GM21528 (cell line): ENCODE measurements around the gene SPON1.
"Not testable (repeated sequence)": the region's sequence is repeated elsewhere in the genome, so short reads cannot be mapped to it uniquely, and the experiment has no call there.

Experiments
- ATAC-seq: cut with Tn5 transposase; IDR thresholded peaks from one replicate; pipeline ENCODE4 v1.9.1; 2021; ENCODE audit warnings: mild to moderate bottlenecking, moderate library complexity; ENCODE audit not compliant: unreplicated experiment, low FRiP score

The SPON1 gene

DNA sequence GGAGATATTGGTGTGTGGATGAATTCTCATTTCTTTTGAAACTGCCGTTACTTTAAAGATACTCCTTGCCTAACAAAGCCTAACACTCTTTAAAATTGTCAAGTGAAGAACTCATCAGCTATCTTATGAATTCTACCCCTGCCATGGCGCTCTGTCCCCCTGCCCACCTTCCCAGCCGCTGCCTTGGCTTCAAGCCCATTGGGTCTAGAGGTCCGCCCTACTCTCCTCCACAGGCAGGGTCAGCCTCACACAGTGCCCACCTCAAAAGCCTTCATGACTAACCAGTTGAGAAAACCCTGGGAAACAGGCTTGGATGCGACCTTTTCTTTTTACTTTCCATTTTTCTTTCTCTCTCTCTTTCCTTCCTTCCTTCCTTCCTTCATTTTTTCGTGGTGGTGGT, 267.9 kb downstream of the SPON1 start:
- ATAC-seq = no peak

- no peak for ATAC-seq
Measured at GRCh38 chr11:14232652-14233051, 270.1 kb downstream of the SPON1 start.

- no peak for ATAC-seq
Measured at GRCh38 chr11:14234446-14234845, 271.9 kb downstream of the SPON1 start.

DNA sequence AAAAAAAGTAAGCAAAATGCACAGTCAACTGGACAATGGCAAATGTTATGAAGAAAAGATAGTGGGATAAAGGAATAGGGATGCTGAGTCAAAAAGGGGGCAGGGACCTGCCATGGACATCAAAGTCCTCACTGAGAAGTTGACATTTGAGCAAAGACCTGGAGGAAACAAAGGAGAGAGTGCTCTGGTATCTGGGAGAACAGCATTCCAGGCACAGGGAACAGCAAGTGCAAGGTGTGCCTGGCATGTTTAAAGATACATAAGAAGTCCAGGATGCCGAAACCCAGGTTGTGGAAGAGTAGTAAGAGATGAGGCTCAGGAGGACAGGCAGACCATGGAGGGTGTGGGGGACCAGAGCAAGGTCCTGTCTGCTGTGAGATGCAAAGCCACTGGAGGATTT, 273.2 kb downstream of the SPON1 start:
- no peak for ATAC-seq

- ATAC-seq = peak; percentile 99
Measured at GRCh38 chr11:14237444-14237961, 275.0 kb downstream of the SPON1 start.

DNA sequence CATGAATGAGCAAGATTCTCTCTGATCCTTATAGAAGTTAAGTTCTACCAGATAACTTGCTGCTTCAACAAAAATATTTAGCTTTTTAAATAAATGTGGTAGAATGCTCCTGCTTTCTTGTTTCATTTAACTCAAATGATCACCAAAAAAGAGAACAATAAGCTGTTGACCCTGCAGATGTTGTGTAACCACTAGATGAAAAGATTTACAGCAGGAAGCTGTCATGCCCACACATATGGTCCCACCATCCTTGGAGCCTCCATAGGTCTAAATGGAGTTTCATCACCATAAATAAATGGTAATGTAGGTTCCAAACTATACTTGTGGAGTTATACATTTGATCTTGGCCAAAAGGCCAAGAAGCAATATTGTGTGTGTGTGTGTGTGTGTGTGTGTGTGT, 277.7 kb downstream of the SPON1 start:
- ATAC-seq = no peak

DNA sequence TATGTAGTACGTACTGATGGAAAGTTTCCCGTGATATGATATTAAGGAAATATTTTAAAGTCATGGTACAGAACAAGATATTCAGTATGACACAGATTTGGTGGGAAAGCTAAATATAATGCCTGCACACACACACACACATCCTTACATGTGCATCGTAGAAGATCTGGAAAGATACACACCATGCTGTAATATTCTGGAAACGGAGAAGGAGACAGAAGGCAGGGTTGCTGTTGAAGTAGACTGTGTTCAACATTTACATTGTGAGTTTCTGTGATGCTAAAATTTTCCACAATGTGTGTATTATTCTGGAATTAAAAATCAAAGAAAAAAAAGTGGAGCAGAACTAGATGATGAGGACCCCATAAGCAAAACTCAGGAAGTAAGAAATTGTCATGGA, 278.4 kb downstream of the SPON1 start:
- no peak for ATAC-seq

DNA sequence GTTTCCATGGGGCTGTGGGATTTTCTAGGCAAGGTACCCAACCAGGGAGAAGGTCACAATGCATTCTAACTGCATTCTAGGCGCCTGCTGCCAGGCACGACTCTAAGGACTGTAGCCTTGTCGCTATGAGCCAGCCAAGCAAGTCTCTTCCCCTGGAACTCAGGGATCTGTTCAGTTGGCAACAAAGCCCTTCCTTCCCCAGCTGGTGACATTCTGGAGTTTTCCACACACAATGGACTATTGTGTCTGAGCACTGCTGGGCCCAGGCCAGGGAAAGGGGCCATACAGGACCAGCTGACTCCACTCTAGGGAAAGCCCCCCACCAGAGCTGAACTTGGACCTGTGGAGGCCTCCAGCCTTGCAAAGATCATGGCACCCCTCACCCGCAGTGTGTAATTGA, 279.7 kb downstream of the SPON1 start:
- no peak for ATAC-seq

DNA sequence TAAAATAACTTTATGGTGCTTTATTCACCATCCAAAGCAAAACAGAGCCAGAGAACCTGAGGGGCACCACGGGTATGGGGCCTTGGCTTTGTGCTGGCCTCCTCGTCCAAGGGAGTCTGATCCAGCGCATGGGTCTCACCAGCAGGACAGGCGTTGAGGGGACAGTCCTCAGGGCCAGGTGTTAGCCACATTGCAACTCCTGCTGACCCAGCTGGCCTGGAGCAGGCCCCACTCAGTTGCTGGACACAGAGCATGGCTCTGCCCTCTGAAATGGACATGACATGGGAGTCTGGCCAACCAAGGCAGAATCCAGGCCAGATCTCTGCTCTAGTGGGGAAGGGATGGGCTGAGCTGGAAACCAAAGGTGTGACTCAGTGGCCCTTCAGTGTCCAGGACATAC, 280.2 kb downstream of the SPON1 start:
- no peak for ATAC-seq

DNA sequence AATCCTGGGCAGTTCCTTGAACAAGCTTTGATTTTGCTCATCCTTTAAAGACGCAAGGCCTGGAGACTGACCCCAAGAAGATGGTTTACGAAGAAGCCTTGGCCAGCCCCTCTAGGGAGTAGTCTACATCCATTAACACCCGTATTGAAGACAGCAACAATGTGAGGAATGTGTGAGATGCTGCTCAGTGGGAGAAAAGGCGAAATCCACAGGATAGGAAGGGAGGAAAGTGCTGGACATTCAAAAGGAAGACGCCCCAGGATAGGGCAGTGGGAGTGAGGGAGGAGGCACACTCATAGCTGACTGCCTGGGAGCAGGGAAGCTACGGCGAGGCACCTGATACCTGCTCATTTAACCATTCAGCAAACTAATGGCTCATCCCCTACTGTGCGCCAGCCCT, 282.4 kb downstream of the SPON1 start:
- no peak for ATAC-seq

DNA sequence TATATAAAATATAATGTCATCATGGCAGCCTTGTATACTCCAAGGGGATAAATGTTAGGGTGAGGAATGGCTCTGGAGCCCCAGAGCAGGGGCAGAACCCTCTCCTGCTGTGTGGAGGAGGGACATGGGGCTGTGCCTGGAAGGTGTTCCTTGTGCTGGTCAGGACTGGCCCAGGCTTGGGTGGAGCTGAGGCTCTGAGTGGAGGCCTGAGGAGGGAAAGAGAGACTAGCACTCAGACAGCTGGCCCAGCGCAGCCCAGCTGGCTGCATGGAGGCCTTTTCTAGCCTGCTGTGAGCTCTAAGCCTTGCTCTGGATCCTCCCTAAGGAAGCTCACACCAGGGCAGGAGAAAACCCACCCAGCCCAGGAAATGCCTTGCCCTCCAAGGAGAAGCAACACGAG, 282.9 kb downstream of the SPON1 start:
- ATAC-seq = no peak

DNA sequence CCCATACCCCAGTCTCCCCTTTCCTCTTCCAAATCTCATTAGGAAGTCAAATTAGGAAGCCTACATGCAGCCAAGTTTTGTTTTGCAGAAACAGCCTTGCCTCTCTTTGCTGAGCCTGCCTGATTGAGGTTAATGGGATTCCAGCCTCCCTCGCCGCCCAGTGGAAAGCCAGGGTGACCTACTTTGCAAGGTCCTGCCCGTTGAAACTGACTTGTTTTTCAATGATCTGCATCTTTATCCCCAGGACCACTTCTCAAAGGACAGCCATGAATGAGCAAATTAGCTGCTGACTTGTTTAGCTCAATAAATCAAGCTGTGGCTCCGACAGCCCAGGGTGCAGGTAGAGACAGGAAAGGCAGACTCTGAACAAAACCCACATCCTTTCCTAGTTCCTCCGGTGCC, 286.1 kb downstream of the SPON1 start:
- no peak for ATAC-seq

- ATAC-seq = peak; percentile 59
Measured at GRCh38 chr11:14249121-14249963, 286.8 kb downstream of the SPON1 start.

GRCh38 chr11:14251754-14252153, 289.2 kb downstream of the SPON1 start:
- no peak for ATAC-seq

- not testable (repeated sequence) for ATAC-seq
Measured at GRCh38 chr11:14252501-14252900, 290.0 kb downstream of the SPON1 start.

DNA sequence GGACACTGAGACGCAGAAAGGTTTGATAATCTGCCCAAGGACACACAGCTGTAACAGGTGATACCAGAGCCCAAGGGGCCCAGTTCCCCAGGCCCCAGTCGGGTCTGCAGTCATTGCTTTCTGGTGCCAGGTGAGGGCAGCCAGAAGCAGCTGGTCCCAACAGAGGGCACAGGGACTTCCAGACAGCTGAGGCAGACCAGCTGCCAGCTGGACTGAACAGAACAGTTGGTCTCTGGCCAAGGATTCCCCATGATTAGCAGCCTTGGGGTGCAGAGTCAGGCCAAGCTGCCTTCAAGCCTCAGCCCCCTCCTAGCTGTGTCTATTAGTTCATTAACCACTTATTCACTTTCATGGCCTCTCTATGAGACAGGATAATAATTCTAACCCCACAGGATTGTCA, 290.9 kb downstream of the SPON1 start:
- ATAC-seq = no peak

DNA sequence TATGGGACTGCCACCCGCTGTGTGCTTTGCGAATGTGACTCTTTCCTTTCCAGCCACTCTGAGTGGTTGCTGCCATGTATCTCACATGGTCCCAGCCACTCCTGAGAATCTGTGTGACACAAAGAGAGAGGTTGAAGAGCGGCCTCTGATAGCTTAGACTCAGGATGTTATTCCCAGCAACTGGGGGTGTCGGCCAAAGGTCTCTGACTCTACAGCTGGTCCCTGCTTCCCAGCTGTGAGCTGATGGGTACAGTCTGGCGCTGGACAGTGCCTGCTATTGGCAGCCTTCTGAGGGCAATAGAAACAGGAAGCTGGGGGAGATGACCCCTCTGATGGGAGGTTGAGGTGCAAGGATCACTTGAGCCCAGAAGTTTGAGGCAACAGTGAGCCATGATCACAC, 291.3 kb downstream of the SPON1 start:
- ATAC-seq = no peak

DNA sequence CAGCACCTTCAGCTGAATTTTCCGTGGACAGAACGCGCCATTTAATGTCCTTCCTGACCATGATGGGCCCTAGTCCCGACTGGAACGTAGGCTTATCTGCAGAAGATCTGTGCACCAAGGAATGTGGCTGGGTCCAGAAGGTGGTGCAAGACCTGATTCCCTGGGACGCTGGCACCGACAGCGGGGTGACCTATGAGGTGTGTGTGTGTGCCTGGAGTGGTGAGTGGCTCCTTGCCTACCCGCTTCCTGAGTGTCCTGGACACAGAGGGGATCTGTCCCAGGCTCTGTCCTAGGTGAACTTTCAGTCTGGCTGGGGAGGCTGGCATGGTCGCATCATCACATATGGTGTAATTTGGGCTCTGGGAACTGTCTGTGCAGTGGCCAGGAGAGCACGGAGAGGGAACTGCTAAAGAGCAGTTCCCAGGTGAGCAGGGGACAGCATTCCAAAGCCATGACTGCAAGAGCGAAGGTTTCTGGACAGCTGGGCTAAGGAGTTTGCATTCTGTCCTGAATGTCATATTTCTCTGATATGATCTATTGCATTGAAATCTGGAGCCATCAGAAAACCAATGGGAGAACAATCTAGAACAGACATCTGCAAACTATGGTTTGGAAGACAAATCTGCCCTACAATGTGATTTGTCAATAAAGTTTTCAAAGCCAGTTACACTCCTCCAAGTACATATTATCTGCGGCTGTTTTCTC, 292.2 kb downstream of the SPON1 start:
- no peak for ATAC-seq

GRCh38 chr11:14255238-14255534, 292.7 kb downstream of the SPON1 start:
- no peak for ATAC-seq

GRCh38 chr11:14258221-14258935, 295.9 kb downstream of the SPON1 start:
- ATAC-seq = no peak

- ATAC-seq = no peak
Measured at GRCh38 chr11:14259186-14259784, 296.8 kb downstream of the SPON1 start.
